Transverse colon (tissue), 3 donors: ENCODE data around the gene TAB3.

Experiments used
- EP300 ChIP-seq: sonication (generic); formaldehyde crosslinking; IDR thresholded peaks from one replicate; pipeline ENCODE4 v1.6.1; 2017; ENCODE audit warnings: antibody characterized with exemption, low read depth
- POLR2AphosphoS5 ChIP-seq, 3 donors: sonication (generic); formaldehyde crosslinking; IDR thresholded peaks; one replicate each; pipeline ENCODE4 v1.6.1; 2016; ENCODE audit warnings: antibody characterized with exemption in 3 of 3

GRCh38 chrX:30904186-30904585, 15.1 kb upstream of the TAB3 start:
- TF ChIP-seq POLR2AphosphoS5 (IDR thresholded peaks at IDR 0.05) (no peak), EP300 (no peak)
